Endodermal cell (in vitro differentiated cells): Measurements from ENCODE around the gene TMEM272. TPM values are rescaled to one million over a fixed set of nuclear protein-coding genes. Genes with fewer than 3 reads are reported as not detected.

Experiments
- DNase-seq: peaks from one replicate; pipeline ENCODE4 v3.0.0-alpha.2; 2017
- H3K27ac ChIP-seq: 2 replicates; pipeline ENCODE4 v1.5.1; 2013; ENCODE audit warnings: mild to moderate bottlenecking, low read depth, low read length, moderate library complexity
- H3K27me3 ChIP-seq: 2 replicates; pipeline ENCODE4 v1.6.1; 2013; ENCODE audit warnings: mild to moderate bottlenecking, low read length, moderate library complexity; ENCODE audit not compliant: insufficient read depth, control insufficient read depth, poor library complexity, severe bottlenecking
- H3K36me3 ChIP-seq: 2 replicates; pipeline ENCODE4 v1.7.0; 2013; ENCODE audit warnings: mild to moderate bottlenecking, low read length, moderate library complexity; ENCODE audit not compliant: control insufficient read depth, insufficient read depth
- H3K4me1 ChIP-seq: one replicate; pipeline ENCODE4 v1.7.0; 2013; ENCODE audit warnings: low read length; ENCODE audit not compliant: control insufficient read depth, insufficient read depth
- H3K4me3 ChIP-seq: 2 replicates; pipeline ENCODE4 v1.5.1; 2013; ENCODE audit warnings: mild to moderate bottlenecking, low read length, moderate library complexity
- H3K9ac ChIP-seq: 2 replicates; pipeline ENCODE4 v1.6.1; 2013; ENCODE audit warnings: mild to moderate bottlenecking, low read length, moderate library complexity; ENCODE audit not compliant: poor library complexity, severe bottlenecking; ENCODE audit errors: extremely low read depth
- H3K9me3 ChIP-seq: 2 replicates; pipeline ENCODE4 v1.6.1; 2013; ENCODE audit warnings: mild to moderate bottlenecking, low read length, moderate library complexity; ENCODE audit not compliant: control insufficient read depth
- H3K27ac Mint-ChIP-seq: 2 replicates; pipeline ENCODE4 v1.8.0; 2020; ENCODE audit warnings: mixed read lengths
- H3K27me3 Mint-ChIP-seq: 2 replicates; pipeline ENCODE4 v1.8.0; 2021; ENCODE audit warnings: mild to moderate bottlenecking, mixed read lengths; ENCODE audit not compliant: insufficient read depth
- H3K36me3 Mint-ChIP-seq: 2 replicates; pipeline ENCODE4 v1.8.0; 2020; ENCODE audit warnings: low read depth, mixed read lengths
- H3K4me1 Mint-ChIP-seq: 2 replicates; pipeline ENCODE4 v1.8.0; 2020; ENCODE audit warnings: mixed read lengths
- H3K4me3 Mint-ChIP-seq: 2 replicates; pipeline ENCODE4 v1.8.0; 2020; ENCODE audit warnings: mild to moderate bottlenecking, moderate library complexity, mixed read lengths
- H3K9me3 Mint-ChIP-seq: 2 replicates; pipeline ENCODE4 v1.8.0; 2020; ENCODE audit warnings: mild to moderate bottlenecking, mixed read lengths
- WGBS, 2 experiments: methylation state at CpG; one replicate each; pipeline versions ENCODE4 v1.1.5 to v1.1.7; 2013; ENCODE audit warnings: missing lambda C conversion rate in 2 of 2, mixed read lengths in 1 of 2; ENCODE audit not compliant: insufficient coverage in 1 of 2, insufficient read length in 1 of 2; 5-methylcytosine and 5-hydroxymethylcytosine counted together
- total RNA-seq, 2 donors: library from RNA; stranded (reverse); fragmentation: NEBNext Ultra II Directional in 1 of 2; extraction: Animal tissue kit (Norgen Biotek cat#: 25700) in 1 of 2; gene quantifications; 2 replicates in 1 of 2; 3 replicates in 1 of 2; pipeline ENCODE4 v1.2.1, GENCODE V29; 2021
- TF ChIP-seq, protein P1 (sequence below): fragments of 200-600 bp; sonication (generic); conservative IDR thresholded peaks from 2 replicates; pipeline ENCODE4 v1.5.0; 2021; ENCODE audit warnings: antibody characterized with exemption, mild to moderate bottlenecking

TMEM272 gene
- total RNA-seq, 2 donors from 2014 or later, result 0.62 TPM

DNA sequence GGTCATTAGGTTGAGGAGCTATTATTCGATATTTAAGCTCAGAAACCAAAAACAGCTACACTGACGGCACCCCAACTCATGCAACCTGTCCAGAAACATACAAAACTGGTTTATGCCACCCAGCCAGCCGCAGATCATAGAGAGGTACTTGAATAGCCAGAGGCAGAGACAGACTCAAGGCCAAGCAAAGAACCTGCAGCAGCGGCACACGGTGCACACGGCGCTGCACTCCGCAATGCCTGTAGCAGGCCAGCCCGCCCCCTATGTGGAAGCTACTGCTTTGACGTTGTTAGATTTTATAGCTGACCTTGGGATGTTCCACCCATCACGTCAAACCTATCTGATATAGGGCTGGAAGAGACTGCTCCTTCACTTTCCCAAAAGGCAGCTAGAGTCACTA, 29.1 kb downstream of the TMEM272 start:
- Mint-ChIP-seq H3K36me3 (no peaks in the 10 kb centered on the region), H3K27me3 (peaks cover 3% of the 10 kb centered on the region), H3K9me3 (no peaks in the 10 kb centered on the region), H3K27ac (no peak overlapping the region), H3K4me1 (peaks cover 18% of the 10 kb centered on the region), H3K4me3 (no peak overlapping the region)
- H3K9me3 ChIP-seq, result no peaks in the 10 kb centered on the region
- TF ChIP-seq, protein P1, sequence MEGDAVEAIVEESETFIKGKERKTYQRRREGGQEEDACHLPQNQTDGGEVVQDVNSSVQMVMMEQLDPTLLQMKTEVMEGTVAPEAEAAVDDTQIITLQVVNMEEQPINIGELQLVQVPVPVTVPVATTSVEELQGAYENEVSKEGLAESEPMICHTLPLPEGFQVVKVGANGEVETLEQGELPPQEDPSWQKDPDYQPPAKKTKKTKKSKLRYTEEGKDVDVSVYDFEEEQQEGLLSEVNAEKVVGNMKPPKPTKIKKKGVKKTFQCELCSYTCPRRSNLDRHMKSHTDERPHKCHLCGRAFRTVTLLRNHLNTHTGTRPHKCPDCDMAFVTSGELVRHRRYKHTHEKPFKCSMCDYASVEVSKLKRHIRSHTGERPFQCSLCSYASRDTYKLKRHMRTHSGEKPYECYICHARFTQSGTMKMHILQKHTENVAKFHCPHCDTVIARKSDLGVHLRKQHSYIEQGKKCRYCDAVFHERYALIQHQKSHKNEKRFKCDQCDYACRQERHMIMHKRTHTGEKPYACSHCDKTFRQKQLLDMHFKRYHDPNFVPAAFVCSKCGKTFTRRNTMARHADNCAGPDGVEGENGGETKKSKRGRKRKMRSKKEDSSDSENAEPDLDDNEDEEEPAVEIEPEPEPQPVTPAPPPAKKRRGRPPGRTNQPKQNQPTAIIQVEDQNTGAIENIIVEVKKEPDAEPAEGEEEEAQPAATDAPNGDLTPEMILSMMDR, result no peak
- WGBS, 2 experiments, result 91 to 96% methylated on average over 5 to 11 of the region's 11 CpGs
- no peaks in the 10 kb centered on the region for H3K36me3 ChIP-seq
- H3K4me1 ChIP-seq, result no peaks in the 10 kb centered on the region
- no peaks in the 10 kb centered on the region for H3K27me3 ChIP-seq
- H3K27ac ChIP-seq, result no peak overlapping the region
- H3K4me3 ChIP-seq, result no peak overlapping the region
- DNase-seq, result no peak
- H3K9ac ChIP-seq, result no peak overlapping the region

DNA sequence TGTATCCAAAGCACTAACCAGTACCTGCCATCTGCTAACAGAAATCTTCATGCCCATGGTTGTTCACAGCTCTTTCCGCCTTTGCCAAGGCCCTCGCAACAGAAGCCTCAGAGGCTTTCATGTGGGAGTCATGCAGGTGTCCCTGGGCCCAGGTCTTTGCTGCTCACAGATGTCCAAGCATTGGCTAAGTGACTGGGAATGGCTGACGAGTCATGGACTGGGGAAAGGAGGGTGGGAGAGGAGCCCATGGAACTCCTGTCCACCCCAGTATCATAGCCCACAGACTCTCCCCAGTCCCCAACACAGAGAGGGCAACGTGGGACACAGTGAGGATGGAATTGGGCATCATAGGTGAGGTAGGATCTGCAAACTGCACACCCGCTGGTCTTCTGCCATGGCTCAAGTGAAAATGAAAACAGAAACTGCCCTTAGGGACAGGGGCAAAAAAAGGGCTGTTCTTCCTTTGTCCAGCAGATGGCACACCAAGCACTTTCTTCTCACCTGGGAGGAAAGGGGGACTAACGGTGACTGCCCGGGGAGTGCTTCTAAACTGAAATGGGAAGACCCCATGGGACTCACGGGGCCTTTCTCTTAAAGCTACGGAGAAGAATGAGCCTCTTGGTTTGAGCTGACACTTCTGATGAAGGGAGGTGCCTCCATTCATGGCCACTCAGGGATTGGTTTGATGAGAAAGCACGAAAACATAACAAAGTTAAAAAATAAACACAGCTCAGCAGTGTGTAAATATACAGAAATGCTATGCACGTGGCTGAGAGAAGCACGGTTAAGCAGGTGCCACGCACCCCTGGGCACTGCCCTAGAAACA, 29.9 kb downstream of the TMEM272 start:
- WGBS, 2 experiments, result 46 to 47% methylated on average over 11 to 13 of the region's 13 CpGs
- Histone ChIP-seq H3K9me3 (no peaks in the 10 kb centered on the region), H3K4me1 (no peaks in the 10 kb centered on the region), H3K27ac (no peak overlapping the region), H3K36me3 (no peaks in the 10 kb centered on the region), H3K4me3 (no peak overlapping the region), H3K9ac (no peak overlapping the region), H3K27me3 (no peaks in the 10 kb centered on the region)
- Mint-ChIP-seq H3K4me1 (peaks cover 11% of the 10 kb centered on the region), H3K36me3 (no peaks in the 10 kb centered on the region), H3K27me3 (peaks cover 3% of the 10 kb centered on the region), H3K9me3 (no peaks in the 10 kb centered on the region), H3K27ac (no peak overlapping the region), H3K4me3 (no peak overlapping the region)
- DNase-seq, result peak; percentile 93
- TF ChIP-seq, protein P1, result peak; percentile 86

DNA sequence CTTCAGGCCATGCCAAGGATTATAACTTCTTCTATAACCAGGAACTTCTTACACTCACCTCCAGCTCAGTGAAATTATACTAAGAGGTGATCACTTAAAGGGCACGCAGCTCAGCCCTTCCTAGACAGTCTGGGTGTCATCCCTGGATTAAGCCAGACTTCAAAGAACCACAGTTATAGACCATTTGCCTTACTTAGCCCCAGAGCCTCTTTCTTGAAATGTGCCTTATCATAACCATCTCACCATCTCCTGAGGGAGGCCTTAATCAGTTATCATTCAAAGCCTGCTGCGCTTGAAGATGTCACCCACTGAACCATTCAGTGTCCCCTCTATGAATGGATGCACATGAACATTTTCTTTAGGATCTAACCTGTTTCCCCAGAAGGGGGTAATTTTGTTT, 30.9 kb downstream of the TMEM272 start:
- Histone ChIP-seq H3K9ac (no peak overlapping the region), H3K27me3 (no peaks in the 10 kb centered on the region), H3K4me1 (no peaks in the 10 kb centered on the region), H3K27ac (no peak overlapping the region), H3K9me3 (no peaks in the 10 kb centered on the region), H3K36me3 (no peaks in the 10 kb centered on the region), H3K4me3 (no peak overlapping the region)
- no peaks in the 10 kb centered on the region for H3K9me3 Mint-ChIP-seq
- no peak overlapping the region for H3K4me3 Mint-ChIP-seq
- TF ChIP-seq, protein P1, result no peak
- no peak for DNase-seq
- peaks cover 5% of the 10 kb centered on the region for H3K4me1 Mint-ChIP-seq
- no peak overlapping the region for H3K27ac Mint-ChIP-seq
- H3K27me3 Mint-ChIP-seq, result peaks cover 3% of the 10 kb centered on the region
- 88 to 96% methylated on average over 2 of the region's 2 CpGs for WGBS, 2 experiments
- no peaks in the 10 kb centered on the region for H3K36me3 Mint-ChIP-seq
